ENCODE data around the gene TMEM229A.

GRCh38 chr7:124073310-124073645 lies 40.4 kb upstream of the TMEM229A start:
- TF ChIP-seq, protein P1, sequence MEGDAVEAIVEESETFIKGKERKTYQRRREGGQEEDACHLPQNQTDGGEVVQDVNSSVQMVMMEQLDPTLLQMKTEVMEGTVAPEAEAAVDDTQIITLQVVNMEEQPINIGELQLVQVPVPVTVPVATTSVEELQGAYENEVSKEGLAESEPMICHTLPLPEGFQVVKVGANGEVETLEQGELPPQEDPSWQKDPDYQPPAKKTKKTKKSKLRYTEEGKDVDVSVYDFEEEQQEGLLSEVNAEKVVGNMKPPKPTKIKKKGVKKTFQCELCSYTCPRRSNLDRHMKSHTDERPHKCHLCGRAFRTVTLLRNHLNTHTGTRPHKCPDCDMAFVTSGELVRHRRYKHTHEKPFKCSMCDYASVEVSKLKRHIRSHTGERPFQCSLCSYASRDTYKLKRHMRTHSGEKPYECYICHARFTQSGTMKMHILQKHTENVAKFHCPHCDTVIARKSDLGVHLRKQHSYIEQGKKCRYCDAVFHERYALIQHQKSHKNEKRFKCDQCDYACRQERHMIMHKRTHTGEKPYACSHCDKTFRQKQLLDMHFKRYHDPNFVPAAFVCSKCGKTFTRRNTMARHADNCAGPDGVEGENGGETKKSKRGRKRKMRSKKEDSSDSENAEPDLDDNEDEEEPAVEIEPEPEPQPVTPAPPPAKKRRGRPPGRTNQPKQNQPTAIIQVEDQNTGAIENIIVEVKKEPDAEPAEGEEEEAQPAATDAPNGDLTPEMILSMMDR (optimal IDR thresholded peaks at IDR 0.05 in 1 of 3, IDR thresholded peaks at IDR 0.05 in 1 of 3, conservative IDR thresholded peaks at IDR 0.05 in 1 of 3; ENCODE audit: extremely low read depth in 1 of 3, insufficient read depth in 2 of 3, low read length in 3 of 3): no peak
- no peak for TF ChIP-seq EZH2 (IDR thresholded peaks at IDR 0.05; ENCODE audit: low read length)
